Measurements from ENCODE around the gene OPCML.

DNA sequence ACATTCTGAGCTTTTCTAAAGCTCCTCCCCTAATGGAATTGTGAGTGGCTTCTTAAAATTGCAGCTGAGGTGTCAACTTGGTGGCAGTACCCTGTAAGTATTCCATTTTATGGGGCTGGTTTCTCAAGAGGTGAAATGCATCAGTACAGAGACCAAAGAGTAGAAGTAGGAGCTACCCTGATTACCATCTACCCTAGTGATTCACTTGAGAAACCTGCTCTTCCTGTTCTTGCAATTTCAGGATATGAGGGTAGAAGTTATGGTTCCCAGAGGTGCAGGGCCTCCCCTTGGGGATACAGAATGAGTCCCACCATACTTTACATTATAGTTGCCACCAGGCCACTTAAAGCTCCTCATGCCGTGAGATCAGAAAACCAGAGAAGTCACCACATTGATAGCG lies 944.6 kb downstream of the OPCML start:
- TF ChIP-seq, protein P1, sequence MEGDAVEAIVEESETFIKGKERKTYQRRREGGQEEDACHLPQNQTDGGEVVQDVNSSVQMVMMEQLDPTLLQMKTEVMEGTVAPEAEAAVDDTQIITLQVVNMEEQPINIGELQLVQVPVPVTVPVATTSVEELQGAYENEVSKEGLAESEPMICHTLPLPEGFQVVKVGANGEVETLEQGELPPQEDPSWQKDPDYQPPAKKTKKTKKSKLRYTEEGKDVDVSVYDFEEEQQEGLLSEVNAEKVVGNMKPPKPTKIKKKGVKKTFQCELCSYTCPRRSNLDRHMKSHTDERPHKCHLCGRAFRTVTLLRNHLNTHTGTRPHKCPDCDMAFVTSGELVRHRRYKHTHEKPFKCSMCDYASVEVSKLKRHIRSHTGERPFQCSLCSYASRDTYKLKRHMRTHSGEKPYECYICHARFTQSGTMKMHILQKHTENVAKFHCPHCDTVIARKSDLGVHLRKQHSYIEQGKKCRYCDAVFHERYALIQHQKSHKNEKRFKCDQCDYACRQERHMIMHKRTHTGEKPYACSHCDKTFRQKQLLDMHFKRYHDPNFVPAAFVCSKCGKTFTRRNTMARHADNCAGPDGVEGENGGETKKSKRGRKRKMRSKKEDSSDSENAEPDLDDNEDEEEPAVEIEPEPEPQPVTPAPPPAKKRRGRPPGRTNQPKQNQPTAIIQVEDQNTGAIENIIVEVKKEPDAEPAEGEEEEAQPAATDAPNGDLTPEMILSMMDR (conservative IDR thresholded peaks at IDR 0.05; ENCODE audit: low read length), result no peak
- no peak for TF ChIP-seq EZH2phosphoT487 (IDR thresholded peaks at IDR 0.05; ENCODE audit: borderline replicate concordance)
